SK-N-MC (cell line): ENCODE data around the gene PWP2.
A peak's percentile ranks its signal among the peaks of the same experiment; 100 is the strongest.
"Not testable (repeated sequence)": the region's sequence is repeated elsewhere in the genome, so short reads cannot be mapped to it uniquely, and the experiment has no call there.

Source experiments
- DNase-seq: peaks from one replicate; pipeline ENCODE4 v3.0.0-alpha.2; 2011; ENCODE audit warnings: low read depth, low spot score
- H3K27ac ChIP-seq: fragments of 200-600 bp; sonication (generic); 2 replicates; pipeline ENCODE4 v1.5.1; 2016; ENCODE audit warnings: mixed run types
- H3K36me3 ChIP-seq: fragments of 200-600 bp; sonication (generic); 2 replicates; pipeline ENCODE4 v1.6.1; 2017; ENCODE audit warnings: antibody characterized with exemption, low read length, mixed read lengths; ENCODE audit not compliant: insufficient read depth
- H3K4me3 ChIP-seq: fragments of 200-600 bp; sonication (generic); 2 replicates; pipeline ENCODE4 v1.5.1; 2016
- H3K9ac ChIP-seq: fragments of 200-600 bp; sonication (generic); 2 replicates; pipeline ENCODE4 v1.8.0; 2017; ENCODE audit warnings: mixed run types, mixed read lengths; ENCODE audit not compliant: insufficient read length
- H3K9me3 ChIP-seq: fragments of 200-600 bp; sonication (generic); 2 replicates; pipeline ENCODE4 v1.6.1; 2017; ENCODE audit warnings: low read depth, mild to moderate bottlenecking, antibody characterized with exemption, low read length, moderate library complexity, mixed read lengths

PWP2 gene

GRCh38 chr21:44113702-44114371 lies 6.6 kb downstream of the PWP2 start:
- not testable (repeated sequence) for H3K27ac ChIP-seq, H3K36me3 ChIP-seq, DNase-seq, H3K9ac ChIP-seq, H3K4me3 ChIP-seq, H3K9me3 ChIP-seq

GRCh38 chr21:44122131-44122530 lies 14.9 kb downstream of the PWP2 start:
- not testable (repeated sequence) for H3K9ac ChIP-seq, DNase-seq, H3K36me3 ChIP-seq, H3K4me3 ChIP-seq, H3K9me3 ChIP-seq, H3K27ac ChIP-seq

- not testable (repeated sequence) for H3K9ac ChIP-seq, H3K4me3 ChIP-seq, DNase-seq, H3K9me3 ChIP-seq, H3K27ac ChIP-seq, H3K36me3 ChIP-seq
Observed at GRCh38 chr21:44127827-44128226, 20.6 kb downstream of the PWP2 start.

GRCh38 chr21:44133715-44134057 lies 26.5 kb downstream of the PWP2 start:
- DNase-seq, H3K9me3 ChIP-seq, H3K27ac ChIP-seq, H3K36me3 ChIP-seq, H3K9ac ChIP-seq: not testable (repeated sequence)
- peak overlapping the region; percentile 57; the same call in 1 of the 2 replicates for H3K4me3 ChIP-seq

DNA sequence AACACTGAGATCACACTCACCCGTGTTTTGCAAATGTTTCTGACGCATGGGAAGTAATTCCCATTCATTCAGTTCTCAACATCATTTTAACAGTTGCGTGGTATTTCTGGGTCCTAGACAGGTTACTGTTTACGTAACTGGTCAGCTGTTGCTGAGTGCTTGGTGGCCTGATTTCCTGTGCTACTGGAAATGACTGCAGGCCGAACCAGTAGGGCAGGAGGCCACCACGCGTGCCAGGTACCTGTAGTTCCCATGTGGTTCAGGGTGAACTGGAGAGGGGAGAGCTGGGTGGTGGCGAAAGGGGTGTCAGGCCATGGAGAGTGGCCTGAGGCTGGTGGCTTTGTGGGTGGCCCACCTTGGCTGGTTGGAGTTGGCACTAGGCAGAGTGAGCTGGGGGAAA lies 27.5 kb downstream of the PWP2 start:
- not testable (repeated sequence) for H3K4me3 ChIP-seq, H3K9ac ChIP-seq, H3K27ac ChIP-seq, H3K9me3 ChIP-seq, H3K36me3 ChIP-seq, DNase-seq

- not testable (repeated sequence) for H3K9ac ChIP-seq, H3K4me3 ChIP-seq, H3K36me3 ChIP-seq, DNase-seq, H3K27ac ChIP-seq, H3K9me3 ChIP-seq
Observed at GRCh38 chr21:44138039-44138438, 30.8 kb downstream of the PWP2 start.

DNA sequence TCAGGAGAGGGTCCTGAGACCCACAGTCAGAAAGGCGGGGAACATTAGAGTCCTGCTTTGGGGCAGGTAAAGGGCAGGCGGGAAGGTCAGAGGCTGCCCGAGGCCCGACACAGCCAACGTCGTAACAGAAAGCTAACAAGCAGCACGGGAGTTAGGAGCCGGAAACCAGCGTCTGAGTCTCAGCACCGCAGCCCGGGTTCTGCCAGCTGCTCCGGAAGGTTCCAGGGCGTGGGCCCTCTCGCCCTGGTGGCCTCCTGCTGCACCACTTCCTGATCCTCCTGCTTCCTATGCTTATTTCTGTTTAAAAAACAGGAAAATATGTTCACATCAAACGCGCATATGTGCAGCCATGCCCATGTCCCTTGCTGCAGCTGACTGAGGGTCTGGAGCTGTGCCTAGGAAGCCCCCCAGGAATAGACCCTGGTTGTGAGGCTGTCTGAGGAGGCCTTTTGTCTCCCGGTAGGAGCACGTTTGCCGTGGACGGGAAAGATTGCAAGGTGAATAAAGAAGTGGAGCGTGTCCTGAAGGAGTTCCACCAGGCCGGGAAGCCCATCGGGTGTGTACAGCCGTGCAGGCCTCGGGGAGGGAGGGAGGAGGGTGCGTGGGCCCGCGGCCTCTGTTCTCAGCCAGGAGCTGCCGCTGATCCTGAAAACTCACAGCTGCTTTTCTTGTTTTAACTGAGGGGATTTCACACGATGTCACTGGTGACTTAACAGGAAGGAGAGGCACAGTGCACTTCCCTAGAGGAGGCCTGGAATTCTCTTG lies 32.8 kb downstream of the PWP2 start:
- not testable (repeated sequence) for H3K27ac ChIP-seq, H3K9ac ChIP-seq, H3K9me3 ChIP-seq

GRCh38 chr21:44140552-44140932 lies 33.3 kb downstream of the PWP2 start:
- not testable (repeated sequence) for H3K9ac ChIP-seq, H3K4me3 ChIP-seq, DNase-seq, H3K36me3 ChIP-seq, H3K9me3 ChIP-seq, H3K27ac ChIP-seq

More for the DNA sequence above, 32.8 kb downstream of the PWP2 start:
- DNase-seq, H3K4me3 ChIP-seq, H3K36me3 ChIP-seq: not testable (repeated sequence)

DNA sequence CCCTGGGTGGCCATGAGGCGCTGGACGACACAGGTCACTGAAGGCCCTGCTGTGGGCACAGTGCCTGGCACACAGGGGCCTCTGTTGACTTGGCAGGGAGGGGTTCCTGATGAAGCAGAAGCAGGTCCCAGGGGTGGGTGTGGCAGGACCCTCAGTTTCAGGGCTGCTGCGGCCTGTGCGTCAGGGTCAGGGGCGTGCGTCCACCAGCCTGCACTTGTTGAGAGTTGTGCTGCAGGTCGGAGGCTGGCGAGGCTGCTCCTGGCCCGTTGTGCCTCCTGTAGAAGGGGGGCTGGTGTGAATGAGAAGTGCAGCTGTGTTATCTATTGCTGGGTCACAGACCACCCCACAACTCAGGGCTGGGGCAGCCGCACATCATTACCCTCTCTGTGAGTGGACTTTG lies 35.3 kb downstream of the PWP2 start:
- not testable (repeated sequence) for H3K9ac ChIP-seq, DNase-seq

DNA sequence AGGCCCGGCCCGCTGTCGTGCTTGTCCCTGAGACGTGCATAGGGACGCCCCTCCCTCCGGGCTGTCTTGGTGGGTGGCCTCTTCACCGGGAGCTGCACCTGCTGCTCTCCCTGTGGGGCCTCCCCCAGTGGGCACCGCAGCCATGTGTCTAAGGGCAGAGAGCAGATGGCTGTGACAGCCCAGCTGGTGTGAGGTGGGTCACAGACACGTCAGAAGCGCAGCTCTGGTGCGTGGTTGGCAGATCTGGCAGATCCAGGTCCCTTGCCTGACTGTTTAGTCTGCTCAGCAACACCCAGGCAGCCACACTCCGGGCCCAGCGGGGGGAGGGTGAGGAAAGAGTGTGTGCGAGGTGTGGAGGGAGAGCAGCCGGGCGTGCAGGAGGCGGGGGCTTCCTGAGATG lies 36.2 kb downstream of the PWP2 start:
- not testable (repeated sequence) for H3K36me3 ChIP-seq, H3K9ac ChIP-seq, H3K27ac ChIP-seq, DNase-seq, H3K4me3 ChIP-seq, H3K9me3 ChIP-seq

More for the DNA sequence above, 35.3 kb downstream of the PWP2 start:
- not testable (repeated sequence) for H3K27ac ChIP-seq, H3K9me3 ChIP-seq, H3K4me3 ChIP-seq, H3K36me3 ChIP-seq

DNA sequence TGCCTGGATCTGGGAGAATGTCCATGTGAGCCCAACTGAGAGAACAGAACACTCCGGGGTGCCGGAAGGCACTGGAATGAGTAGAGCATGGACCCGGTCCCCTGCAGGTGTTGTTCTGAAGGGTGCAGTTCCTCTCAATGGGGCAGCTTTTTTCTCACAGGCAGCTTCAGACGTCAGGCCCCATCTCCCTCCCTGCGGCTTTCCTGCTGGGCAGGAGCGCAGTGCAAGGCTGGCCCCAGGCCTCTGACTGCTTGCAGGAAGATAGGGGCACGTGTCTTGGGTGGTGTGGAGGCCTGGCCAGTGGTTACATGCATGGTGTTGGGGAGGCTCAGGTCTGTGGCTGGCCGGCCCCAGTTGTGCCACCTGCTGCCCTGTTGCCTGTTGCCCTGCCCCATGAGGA lies 36.8 kb downstream of the PWP2 start:
- H3K9me3 ChIP-seq, H3K27ac ChIP-seq, H3K4me3 ChIP-seq, DNase-seq, H3K36me3 ChIP-seq, H3K9ac ChIP-seq: not testable (repeated sequence)

DNA sequence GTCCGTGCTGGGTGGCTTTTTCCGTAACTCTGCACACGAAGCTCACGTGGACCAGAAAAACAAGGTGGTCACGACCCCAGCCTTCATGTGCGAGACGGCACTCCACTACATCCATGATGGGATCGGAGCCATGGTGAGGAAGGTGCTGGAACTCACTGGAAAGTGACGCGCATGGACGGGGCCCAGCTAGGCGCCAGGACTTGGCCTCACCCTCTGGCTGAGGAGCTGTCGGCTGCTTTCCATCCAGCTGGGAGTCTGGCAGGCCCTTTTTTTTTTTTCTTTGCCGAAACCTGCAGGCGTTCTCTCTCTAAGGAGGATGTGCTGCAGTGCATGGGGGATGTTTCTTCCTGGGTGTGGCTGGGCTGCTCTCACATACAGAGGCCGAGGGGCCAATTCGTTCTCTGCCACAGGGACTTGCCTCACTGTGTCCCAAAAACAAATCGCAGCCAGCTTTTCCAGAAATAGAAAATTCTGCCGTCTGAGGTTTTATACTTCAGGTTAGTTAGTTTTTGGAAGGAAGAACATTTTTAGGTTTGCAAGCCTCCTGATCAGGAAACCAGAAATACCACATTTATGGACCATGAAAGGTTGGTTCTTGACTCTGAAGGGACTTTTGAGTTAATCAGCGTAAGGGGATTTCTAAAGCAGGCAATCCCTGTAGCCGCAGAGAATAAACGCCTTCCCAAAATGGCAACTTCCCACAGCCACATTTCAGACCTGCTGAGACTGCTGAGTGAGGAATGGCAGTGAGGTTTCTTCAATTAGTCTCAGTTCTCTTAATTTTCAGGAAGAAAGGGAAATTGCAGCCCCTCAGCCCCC lies 37.8 kb downstream of the PWP2 start:
- H3K36me3 ChIP-seq, H3K9me3 ChIP-seq, H3K27ac ChIP-seq, H3K4me3 ChIP-seq, DNase-seq, H3K9ac ChIP-seq: not testable (repeated sequence)

DNA sequence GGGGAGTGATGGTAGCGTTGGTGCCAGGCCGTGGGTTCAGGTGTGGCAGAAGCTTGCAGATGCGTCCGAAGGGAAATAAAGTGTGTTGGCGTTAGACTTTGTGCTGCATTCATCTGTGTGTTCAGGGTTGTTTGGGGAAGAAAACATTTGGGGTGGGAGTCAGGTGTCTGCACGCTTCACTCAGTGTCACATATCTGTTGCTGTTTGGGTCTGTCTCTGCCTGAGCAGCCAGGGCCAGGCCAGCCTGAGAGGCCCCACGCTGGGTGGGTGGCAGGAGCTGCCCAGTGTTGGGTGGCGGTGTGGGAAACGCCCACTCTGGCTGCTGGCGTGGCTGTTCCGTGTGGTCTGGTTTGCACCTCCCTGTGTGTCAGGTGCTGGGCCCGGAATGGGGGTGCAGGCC lies 38.4 kb downstream of the PWP2 start:
- H3K36me3 ChIP-seq, H3K9ac ChIP-seq, H3K4me3 ChIP-seq, H3K9me3 ChIP-seq, DNase-seq, H3K27ac ChIP-seq: not testable (repeated sequence)

GRCh38 chr21:44147108-44147507 lies 39.9 kb downstream of the PWP2 start:
- not testable (repeated sequence) for H3K36me3 ChIP-seq, H3K4me3 ChIP-seq, H3K27ac ChIP-seq, DNase-seq, H3K9ac ChIP-seq, H3K9me3 ChIP-seq
